ENCODE data around the gene SSBP2.
A peak's percentile ranks its signal among the peaks of the same experiment; 100 is the strongest.

Gene SSBP2

DNA sequence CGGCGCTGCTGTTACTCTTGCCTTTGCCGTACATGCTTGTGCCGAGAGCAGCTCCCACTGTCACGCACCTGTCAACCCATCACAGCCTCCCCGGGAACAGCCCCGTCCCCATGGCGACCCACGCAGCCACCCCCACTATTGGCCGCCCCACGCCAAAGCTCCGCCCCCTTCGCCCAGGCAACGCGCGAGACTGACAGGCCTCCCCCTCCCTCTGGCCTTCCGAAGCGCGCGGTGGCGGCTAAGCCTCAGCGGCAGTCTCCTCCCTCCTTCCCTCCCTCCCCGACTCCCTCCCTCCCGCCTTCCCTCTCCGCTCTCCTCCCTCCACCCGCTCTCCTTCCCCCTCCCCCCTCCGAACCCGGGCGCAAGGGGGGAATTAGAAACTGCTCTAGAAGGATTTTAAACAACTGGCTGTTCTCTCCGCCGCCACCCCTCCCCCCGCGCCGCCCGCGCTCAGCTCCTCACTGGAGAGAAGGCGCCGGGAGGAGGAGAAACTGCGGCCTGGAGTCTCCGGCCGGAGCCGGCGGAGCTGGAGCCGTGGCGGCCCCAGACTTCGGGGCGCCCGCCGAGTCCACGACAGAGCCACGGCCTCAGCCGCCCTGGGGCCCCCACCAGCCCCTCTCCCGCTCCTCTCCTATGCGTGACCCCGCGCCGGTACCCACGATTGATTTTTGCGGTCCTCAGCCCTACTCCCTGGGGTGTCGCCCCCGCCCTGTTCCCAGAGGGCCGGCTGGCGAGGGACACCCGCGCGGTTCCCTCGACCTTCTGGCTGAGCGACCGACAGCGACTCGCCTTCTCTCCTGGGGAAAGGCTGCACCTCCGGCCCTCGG is at the start of gene SSBP2:
Gene SSBP2 (minus strand): TSS at position 89 of the 827 bp plus-strand sequence. CDS start 55 bp downstream, at position 34.
- DNase-seq (ENCODE audit: low read depth, low spot score): peak; percentile 97

DNA sequence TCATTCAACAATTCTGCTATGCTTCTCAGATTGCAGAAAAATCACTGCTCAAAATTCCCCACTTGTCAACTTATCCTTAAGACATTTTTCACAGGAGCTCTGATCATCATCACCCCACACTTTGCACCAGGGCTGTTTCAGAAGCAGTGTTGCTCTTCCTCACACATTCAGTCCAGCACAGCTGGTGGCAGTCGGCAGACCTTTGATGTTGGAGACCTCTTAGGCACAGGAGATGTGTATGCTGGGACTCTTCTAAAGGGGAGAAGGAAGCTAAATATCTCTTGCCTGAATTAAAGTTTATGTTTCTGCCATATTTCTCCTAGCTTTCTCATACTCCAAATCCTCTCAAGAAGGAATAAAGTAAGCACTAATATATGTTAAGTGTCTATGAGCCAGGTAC is 44.8 kb upstream of the SSBP2 start:
- no peak for DNase-seq (ENCODE audit: low read depth, low spot score)

DNA sequence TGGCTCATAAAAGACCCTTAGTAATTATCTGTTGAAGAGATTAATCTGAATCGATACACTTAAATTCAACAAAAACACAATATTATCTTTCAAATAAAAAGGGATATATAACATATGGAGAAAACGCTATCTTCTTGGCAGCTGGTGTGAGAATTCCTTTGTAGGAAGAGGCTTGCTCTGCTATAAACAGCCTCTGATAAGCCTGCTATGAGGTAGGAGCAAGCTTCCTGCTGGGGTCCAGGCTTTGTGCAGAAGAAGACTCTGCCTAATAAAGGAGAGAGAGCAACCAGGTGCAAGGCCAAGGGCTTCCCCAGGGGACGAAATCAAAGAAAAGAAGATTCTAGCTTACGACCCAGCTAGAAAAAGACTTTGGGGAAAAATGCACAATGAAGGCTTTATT is 43.3 kb upstream of the SSBP2 start:
- DNase-seq (ENCODE audit: low read depth, low spot score): no peak

DNA sequence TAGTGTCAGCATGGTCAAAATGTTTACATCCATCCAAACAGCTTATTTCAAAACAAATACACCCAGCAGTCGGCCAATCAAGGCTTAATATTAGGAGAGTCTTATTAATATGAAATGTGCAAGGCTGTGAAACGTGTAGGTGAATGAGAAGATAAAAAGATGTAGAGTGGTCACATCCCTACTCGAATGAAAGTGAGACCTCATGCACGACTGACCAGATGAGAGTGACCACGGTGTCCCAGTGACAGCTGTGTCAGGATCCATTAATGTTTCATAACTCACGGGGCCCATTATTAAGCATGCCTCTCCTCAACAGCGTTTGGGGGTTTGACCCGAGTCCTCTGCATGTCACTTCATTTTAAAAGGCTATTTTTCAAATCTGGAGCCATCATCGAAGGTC is 39.4 kb upstream of the SSBP2 start:
- no peak for DNase-seq (ENCODE audit: low read depth, low spot score)

DNA sequence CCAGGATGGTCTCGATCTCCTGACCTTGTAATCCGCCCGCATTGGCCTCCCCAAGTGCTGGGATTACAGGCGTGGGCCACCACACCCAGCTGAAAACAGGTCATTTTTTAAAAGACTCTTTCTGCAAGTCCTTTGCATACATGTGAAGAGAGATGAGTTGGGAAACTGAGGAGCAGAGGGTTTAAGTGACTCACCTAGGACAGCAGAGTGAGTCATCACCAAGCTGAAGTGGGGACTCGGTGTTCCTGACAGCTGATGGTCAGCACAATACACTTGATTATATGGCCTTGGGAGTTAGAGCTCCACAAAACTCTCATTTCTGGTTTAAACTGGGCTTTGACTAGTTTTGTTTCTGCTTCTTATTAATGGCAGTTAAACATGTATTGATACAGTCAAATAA is 38.1 kb upstream of the SSBP2 start:
- peak; percentile 15 for DNase-seq (ENCODE audit: low read depth, low spot score)

DNA sequence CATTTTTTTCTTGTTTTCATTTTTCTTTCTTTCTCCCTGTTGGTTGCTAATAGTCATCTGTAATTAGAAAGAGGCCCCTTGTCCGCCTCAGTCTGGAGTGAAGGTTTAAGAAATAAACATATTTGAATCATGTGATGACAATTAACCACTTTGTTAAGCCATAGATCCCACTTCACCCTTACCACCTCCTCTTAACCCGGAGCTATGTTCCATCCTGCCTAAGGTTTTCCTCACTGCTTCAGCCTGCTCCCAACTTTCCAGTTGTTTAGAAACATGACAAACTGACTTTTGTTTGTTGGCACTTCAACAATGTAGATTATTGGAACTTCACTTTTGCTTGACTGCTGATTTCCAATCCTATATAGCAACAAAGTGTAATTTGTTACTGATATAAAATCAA is 37.4 kb upstream of the SSBP2 start:
- DNase-seq (ENCODE audit: low read depth, low spot score): no peak

DNA sequence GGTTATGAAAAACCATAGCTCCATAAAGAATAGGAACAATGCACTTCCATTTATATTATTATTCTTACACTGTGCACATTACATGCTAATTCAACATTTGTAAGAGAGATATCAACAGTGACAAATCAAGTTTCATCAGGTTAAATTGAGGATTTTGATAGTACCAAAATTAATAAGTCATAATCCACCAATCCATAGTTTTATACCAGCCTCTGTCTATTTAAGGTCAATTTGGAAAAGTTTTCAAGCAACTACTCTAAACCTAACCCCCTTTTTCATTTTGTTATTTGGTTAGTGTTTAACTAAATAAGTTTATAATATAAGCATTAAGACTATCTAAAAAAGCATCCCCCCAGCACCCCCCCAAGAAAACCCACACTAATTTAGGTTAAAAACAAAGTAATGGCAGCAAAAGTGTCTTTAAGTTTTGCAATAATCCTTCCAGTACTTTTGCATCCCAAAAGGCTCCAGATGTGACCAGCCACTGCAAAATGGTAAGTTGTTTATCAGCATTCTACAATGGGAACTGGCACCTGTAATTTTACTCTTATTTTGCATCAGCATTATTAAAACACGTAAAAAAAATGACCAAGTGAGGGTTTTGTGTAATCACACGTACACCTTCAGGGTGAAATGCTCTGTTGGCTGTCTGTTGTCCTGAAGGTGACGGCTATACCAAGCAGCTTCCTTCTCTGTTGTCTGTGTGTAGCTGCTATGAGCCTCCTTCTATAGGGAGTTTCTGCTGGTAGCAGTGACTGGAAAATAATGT is 36.8 kb upstream of the SSBP2 start:
- peak; percentile 30 for DNase-seq (ENCODE audit: low read depth, low spot score)

DNA sequence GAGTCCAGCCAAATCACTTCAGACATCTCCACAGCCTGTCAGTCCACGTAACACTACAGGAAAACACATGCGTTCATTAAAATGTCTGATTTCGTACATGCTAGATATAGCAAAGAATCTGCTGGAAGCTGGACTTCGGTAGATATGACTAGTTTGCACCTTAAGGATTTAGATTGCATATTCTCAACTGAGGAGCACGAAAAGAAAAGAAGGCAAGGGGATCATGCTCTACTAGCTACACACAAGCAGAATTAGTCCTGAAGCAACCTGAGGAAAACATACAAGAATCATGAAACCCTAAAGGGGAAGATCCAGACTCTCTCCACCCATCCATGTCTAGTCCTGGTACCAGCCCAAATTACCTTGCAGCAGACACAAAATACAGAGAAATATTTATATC is 36.1 kb upstream of the SSBP2 start:
- DNase-seq (ENCODE audit: low read depth, low spot score): no peak

DNA sequence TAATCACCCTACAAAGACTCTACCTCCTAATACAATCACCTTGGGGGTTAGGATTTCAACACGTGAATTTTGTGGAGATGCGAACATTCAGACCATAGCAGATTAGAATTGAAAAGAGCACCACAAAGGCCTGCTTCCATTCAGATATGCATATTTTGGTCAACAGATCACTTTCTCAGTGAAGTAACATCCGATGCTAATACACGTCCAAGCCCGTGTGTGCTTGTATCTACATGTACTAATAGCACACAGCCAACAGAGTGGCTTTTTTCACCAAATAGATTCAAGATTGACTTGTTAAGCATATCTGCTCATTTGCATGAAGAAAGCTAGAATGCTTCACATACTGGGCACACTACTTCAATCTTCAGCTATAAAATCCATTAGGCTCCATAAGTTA is 35.6 kb upstream of the SSBP2 start:
- DNase-seq (ENCODE audit: low read depth, low spot score): no peak

DNA sequence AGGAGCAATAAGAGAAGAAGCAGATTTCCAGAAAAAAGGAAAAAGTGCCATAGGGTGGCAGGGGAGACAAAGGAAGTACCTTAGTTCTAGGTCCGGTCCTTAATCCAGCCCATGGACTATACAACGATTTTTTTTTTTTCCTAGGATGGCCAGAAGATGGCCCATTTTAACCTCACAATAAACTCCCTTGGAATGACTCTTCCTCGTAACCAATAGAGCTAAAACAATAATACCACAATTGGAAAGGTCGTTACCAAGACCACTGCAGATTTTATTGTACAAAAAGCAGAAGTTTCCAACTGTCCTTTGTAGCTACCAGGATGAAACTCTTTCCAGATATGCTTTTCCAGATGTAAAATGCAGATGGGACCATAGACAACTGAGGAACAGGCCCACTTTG is 34.4 kb upstream of the SSBP2 start:
- no peak for DNase-seq (ENCODE audit: low read depth, low spot score)

DNA sequence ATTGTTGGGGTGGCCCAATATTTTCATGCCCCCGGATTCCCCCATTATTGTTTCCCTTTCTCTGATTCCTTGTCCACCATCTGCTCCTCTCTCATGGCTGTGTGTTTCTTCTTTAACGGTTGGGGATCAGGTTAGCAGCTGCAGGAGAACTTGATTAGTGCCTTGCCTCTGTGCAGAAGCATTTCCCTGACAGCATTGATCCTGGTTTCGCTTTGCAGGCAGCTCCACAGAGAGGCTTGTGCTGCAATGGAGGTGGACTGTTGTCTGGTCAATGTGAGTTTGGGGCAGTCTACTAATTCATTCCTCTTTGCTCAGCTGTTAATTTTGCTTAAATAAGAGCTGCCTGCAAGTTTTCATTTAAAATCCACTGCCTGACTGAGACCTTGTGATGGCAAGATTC is 32.5 kb upstream of the SSBP2 start:
- DNase-seq (ENCODE audit: low read depth, low spot score): no peak

DNA sequence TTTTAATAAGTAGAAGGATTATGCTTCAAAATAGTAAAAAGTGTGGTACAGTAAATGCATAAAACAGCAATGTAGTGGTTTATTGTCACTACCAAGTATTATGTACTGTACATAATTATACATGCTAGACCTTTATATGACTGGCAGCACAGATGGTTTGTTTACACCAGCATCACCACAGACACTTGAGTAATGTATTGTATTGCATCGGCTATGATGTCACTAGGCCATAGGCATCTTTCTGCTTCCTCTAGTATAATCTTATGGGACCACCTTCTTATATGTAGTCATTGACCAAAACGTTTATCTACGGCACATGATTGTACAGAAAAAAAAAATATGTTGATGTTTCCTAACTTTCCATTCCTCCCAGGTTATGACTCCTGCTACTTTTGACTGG is 31.9 kb upstream of the SSBP2 start:
- DNase-seq (ENCODE audit: low read depth, low spot score): no peak

DNA sequence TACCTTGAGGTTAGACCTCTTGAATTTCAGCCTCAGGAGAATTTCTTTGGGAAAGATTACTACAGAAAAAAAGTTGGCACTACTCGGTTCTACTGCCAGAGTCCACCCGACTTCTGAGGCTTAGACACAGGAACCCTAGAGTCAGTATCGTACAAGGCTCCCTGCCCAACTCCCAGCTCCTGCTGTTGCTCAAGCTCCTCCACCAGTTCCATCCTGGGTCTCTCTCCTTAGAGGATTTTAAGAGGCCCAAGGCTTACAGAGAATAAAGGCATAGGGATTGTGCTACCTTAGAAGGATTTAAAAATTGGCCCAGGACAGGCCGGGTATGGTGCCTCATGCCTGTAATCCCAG is 29.0 kb upstream of the SSBP2 start:
- no peak for DNase-seq (ENCODE audit: low read depth, low spot score)

DNA sequence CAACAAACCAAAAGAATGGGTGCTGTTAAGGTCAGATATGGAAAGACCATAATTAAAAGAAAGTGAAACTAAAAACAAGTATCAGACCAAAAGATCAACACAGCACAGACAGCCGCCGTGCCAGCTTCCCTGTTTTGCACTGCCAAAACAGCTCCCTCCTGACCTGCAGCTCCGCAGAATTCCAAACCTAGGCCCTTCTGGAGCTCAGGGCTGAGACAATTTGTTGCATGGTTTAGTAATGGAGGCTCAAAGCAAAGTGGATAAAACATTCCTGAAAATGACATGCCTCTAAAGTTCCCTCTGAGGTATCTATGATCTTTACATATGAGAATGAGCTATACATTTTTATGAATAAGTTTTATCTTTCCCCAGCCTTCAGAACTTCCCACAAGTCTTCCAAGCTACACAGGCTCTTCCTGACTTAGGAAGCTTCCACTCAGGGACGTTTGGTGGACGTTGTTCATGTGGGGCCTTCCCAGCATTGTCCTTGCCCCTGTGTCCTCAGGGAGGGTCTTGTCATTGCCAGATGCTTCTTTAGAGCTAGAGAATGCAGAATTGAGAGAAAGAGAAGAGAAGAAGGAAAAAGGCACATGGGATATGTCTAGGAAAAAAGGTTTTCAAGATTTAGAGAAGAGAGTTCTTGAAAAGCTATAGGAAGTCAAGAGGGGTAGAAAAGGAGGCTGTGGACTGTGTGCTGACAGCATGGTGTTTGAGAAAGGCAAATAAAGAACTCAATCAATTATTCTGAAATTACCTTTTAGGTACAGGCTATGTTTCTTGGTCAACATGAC is 28.4 kb upstream of the SSBP2 start:
- no peak for DNase-seq (ENCODE audit: low read depth, low spot score)

DNA sequence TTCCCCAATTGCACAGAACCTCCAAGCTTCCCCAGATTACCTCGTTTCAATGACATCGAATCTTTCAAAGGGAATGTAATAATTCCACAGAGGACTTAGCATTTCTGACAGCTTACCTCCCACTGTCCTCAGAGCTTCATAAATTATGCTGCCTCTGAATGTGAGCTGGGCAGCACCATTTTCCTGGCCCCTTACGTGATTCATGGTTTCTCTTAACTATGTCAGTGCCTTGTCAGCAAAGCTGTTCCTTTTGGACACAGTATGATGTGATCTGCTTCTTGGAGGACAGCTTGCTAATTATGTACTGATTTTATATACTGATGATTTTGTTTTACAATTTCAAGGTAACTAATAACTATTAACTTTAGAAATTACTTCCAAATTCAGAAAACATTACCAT is 27.7 kb upstream of the SSBP2 start:
- no peak for DNase-seq (ENCODE audit: low read depth, low spot score)

DNA sequence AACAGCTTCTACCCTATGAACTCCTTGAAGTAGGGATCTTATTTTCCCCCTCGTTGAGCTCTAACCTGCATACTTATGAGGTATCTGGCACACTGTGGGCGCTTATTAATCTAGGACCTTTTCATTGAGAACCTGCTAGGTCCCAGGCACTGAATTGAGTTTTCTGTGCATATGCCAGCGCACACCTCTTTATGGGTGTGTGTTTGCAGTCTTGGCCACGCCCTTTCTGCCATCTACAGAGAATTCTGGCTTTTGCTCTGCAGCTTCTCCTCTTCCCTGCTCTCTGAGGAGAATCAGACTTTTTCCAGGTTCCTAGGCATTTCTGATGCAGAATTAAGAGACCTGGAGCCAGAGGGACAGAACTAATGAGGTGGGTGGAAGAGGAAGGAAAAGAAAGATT is 25.4 kb upstream of the SSBP2 start:
- DNase-seq (ENCODE audit: low read depth, low spot score): no peak

DNA sequence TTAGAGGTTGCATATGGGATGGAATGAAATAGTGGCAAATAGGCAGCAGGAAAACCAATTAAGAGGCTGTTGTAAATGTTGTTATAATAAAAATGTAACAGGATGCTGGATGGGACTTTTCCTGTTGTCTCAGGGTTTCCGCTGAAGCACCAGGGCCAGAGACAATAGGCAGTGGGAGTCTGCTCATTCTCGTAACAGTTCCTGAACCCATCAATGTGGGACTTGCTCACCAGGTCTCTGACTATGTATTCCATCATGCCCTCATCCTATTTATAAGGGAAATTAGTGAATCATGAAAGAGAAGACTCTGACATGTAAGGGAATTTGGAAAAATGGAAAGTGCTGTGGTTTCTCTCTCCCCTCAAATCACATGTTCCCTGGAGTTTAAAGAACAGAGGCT is 23.5 kb upstream of the SSBP2 start:
- no peak for DNase-seq (ENCODE audit: low read depth, low spot score)

DNA sequence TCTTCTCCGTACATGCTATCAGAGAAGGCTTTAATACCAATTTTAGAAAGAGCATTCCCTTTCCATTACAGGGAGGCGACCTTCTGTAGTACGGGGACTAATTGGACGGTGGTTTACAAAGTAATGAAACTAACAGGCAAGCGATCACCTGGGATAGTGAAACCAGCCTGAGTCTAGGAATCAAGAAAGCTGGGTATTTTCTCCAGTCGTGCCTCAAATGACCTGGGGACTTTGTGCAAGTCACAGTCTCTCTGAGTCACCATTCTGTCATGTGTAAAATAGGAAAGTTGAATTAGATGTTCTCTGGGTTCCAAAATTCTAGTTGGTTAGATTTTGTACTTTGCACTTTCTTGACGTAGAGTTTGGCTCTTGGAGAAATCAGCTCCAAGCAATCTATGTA is 22.7 kb upstream of the SSBP2 start:
- DNase-seq (ENCODE audit: low read depth, low spot score): no peak

DNA sequence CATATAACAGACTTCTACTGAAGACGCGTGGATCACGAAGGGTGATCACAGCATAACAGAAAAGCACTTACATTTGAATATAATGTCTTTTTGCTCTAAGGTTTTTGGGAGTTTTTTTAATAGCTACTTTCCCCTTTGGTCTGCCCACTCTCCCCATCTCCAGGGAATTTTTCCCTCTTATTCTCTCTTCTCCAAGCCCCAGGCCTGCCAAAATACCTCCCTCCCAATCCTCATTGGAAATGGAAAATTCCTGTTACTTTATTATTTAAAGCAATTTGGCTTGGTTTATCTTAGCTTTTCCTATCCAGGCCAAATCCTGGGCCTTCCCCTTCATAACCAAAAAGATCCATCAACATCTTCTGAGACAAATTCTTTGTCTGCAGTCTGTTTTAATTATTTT is 22.3 kb upstream of the SSBP2 start:
- DNase-seq (ENCODE audit: low read depth, low spot score): no peak

DNA sequence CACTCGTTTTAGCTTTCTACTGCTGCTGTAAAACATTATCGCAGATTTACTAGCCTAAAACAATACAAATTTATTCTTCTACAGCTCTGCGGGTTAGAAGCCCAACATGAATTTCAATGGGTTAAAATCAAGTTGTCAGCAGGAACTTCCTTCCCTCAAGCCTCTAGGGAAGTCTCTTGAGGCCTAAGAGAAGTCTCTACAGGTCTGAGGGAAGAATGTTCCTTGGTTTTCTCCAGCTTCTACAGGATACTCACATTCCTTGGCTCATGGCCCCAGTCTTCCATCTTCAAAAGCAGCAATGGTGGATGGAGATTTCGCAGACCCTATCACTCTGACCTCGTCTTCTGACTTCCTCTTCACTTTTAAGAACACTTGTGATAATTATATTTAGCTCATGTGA is 21.6 kb upstream of the SSBP2 start:
- no peak for DNase-seq (ENCODE audit: low read depth, low spot score)

DNA sequence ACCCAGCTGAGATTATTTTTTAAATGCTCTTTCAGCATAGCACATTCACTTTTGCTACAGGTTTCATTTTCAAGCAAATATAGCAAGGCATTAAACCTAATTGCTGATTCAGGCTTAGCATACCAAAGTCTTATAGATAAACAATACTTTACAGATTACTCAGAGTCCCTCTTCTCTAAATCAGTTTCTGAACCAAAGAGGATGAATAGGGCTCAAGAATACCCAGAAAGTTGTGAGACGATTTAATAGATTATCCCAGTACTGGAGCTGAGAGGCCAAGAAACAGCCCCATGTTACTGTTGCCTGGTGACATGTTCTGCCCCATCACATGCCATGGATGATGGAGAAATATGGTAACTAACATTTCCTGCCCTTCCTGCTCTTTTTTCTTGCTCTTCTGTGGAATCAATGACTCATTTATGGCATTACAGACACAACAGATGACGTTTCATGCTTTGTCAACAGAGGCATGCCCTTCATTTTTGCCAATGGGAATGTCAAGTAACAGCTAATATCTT is 18.1 kb upstream of the SSBP2 start:
- DNase-seq (ENCODE audit: low read depth, low spot score): no peak

DNA sequence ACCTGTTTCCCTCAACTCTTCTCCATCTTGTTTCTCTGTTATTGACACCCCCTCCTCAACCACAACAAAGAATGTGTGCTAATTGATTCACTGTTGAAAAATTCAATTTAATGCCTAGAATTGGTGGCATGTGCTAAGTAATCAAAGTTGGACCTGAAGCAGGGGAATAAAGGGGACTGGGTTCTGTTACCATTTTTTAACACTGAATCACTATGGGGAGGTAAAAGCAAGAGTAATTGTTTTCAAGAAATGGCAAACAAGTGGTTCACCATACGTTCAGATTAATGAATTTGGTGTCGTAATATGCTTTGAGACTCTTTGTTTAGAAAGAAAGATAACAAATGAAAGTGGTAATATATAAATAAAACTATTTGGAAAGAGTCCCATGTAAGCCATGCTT is 17.0 kb upstream of the SSBP2 start:
- no peak for DNase-seq (ENCODE audit: low read depth, low spot score)
